Measurements from ENCODE around the gene TRIM34.
"Not testable (repeated sequence)": the region's sequence is repeated elsewhere in the genome, so short reads cannot be mapped to it uniquely, and the experiment has no call there.

TRIM34 gene, protein sequence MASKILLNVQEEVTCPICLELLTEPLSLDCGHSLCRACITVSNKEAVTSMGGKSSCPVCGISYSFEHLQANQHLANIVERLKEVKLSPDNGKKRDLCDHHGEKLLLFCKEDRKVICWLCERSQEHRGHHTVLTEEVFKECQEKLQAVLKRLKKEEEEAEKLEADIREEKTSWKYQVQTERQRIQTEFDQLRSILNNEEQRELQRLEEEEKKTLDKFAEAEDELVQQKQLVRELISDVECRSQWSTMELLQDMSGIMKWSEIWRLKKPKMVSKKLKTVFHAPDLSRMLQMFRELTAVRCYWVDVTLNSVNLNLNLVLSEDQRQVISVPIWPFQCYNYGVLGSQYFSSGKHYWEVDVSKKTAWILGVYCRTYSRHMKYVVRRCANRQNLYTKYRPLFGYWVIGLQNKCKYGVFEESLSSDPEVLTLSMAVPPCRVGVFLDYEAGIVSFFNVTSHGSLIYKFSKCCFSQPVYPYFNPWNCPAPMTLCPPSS

DNA sequence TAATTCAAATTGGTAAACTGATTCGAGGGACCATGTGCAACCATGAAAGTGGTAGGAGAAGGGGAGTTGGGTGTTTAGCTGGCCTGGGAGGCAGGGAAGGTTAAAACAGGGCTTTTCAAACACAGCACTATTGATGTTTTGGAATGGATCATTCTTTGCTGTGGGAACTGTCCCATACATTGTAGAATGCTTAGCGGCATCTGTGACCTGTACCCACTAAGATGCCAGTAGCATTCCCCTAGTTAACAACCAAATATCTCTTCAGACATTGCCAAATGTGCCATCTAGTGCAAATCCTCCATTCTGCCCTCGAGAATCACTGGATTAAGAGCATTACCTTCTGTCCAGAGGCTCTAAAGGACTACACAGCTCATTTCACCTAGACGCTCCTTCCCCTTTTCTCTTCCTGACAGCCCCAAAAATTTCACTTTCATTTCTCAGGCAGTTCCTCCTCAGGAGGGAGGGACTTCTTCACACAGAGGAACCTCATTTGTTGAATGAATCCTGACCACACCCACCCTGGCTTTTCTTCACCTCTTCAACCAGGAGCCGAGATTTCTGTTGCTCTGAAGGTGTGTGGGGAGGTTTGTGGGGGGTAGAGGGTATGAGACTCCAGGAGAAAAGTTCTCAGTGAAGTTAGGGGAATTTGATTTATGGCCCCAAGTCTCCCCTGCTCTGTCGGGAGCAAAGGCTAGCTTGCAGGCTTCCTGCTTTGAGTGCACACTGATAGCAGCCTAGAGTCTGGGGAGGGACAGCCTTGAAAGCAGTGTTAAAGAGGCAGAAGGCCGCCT is at the start of gene TRIM34:
Gene TRIM34 (plus strand): TSS at position 513 of the 791 bp plus-strand sequence. CDS start 7,331 bp downstream, outside the sequence.
- DNase-seq (ENCODE audit: low spot score) = peak; percentile 83

DNA sequence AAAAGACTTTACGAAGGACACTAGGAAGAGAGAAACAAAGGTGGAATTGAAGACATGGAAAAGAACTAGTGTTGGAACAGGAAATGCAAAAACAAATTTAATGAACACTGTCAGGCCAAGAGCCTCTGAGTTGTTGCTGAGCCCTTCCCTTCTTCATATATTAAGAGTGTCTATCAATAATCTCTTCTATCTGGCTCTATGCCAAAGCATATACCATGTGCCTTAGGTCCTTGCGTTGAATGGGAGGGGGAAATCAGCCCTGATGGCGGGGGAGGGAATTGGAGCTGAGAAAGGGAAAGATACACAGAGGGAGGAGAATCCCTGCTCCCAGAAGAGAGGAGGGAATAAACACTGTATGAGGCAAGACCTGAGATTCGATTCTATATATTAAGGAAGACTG is 49.6 kb upstream of the TRIM34 start:
- no peak for DNase-seq (ENCODE audit: low spot score)

DNA sequence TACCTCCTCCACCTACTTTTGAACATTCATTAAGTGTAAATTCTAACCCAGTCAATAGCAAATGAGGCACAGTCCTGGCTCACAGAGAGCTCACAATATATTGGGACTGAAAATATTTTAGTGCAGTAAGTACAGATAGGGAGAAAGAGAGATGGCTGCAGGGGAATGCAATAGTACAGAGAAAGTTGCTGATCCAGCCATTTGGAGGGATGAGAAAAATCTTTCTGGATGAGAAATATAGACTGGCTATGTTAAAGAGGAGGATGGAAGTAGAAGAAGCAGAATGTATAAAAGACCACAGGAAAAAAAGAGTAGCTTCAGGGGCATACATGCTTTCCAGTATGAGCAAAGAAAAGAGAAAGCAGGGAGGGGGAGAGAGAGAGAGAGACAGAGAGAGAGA is 47.7 kb upstream of the TRIM34 start:
- no peak for DNase-seq (ENCODE audit: low spot score)

DNA sequence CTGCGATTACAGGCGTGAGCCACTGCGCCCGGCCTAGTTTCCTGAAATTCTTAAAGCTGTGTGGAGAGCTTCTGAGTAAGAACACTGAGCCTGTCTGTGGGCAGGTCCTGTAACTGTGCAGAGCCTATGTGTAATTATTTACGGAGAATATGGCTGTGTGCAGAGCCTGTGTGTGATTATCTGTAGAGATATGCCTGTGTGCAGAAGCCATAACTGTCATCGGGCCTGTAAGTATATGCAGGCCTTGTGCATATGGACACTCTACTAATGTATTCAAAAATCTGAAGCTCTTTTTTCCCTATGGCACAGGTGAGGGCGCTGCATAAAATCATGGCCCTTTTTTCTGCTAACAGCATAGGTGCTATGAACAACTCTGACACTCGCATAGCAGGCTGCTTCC is 44.2 kb upstream of the TRIM34 start, which contains the start of gene OR52B6:
Gene OR52B6 (plus strand): TSS at position 301 of the 400 bp plus-strand sequence. CDS start 0 bp downstream, at position 301.
- no peak for DNase-seq (ENCODE audit: low spot score)

DNA sequence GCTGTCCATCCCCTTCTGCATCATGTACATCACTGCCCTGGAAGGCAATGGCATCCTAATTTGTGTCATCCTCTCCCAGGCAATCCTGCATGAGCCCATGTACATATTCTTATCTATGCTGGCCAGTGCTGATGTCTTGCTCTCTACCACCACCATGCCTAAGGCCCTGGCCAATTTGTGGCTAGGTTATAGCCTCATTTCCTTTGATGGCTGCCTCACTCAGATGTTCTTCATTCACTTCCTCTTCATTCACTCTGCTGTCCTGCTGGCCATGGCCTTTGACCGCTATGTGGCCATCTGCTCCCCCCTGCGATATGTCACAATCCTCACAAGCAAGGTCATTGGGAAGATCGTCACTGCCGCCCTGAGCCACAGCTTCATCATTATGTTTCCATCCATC is 43.8 kb upstream of the TRIM34 start:
- no peak for DNase-seq (ENCODE audit: low spot score)

DNA sequence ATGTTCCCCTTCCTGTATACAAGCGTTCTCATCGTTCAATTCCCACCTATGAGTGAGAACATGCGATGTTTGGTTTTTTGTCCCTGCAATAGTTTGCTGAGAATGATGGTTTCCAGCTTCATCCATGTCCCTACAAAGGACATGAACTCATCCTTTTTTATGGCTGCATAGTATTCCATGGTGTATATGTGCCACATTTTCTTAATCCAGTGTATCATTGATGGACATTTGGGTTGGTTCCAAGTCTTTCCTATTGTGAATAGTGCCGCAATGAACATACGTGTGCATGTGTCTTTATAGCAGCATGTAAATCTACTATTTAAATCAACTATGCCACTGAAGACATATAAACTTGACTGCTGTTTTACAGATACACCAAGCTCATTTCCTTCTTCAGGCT is 40.3 kb upstream of the TRIM34 start:
- DNase-seq (ENCODE audit: low spot score) = not testable (repeated sequence)

DNA sequence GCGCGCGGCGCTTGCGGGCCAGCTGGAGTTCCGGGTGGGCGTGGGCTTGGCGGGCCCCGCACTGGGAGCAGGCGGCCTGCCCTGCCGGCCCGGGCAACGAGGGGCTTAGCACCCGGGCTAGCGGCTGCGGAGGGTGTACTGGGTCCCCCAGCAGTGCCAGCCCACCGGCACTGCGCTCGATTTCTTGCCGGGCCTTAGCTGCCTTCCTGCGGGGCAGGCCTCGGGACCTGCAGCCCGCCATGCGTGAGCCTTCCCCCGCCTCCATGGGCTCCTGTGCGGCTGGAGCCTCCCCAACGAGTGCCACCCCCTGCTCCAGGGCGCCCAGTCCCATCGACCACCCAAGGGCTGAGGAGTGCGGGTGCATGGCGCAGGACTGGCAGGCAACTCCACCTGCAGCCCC is 34.9 kb upstream of the TRIM34 start:
- not testable (repeated sequence) for DNase-seq (ENCODE audit: low spot score)

DNA sequence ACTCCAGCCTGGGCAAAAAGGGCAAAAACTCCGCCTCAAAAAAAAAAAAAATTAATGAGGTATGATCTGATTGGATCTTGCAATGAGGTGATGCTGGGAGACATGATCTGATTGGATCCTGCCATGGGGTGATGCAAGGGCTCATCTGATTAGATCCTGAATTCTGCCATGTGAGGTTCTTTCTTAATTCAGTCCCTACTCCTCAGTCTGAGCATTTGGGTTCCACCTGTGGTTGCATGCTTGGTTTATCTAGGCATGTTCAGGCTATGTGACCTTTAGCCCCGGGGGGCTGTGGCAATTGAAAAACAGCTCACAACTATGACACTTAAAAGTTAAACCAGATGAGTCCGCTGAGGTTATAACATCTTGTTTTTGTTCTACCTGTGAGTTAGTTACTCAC is 33.2 kb upstream of the TRIM34 start:
- DNase-seq (ENCODE audit: low spot score) = no peak

DNA sequence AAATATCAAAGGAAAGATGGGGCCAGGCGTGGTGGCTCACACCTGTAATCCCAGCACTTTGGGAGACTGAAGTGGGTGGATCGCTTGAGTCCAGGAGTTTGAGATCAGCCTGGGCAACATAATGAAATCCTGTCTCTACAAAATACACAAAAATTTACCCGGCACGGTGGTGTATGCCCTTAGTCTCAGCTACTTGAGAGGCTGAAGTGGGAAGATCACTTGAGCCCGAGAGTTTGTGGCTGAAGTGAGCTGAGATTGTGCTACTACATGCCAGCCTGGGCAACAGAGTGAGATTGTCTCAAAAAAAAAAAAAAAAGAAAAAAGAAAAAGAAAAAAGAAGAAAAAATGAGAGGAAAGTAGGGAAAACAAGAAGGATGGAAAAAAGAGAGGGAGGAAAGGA is 32.2 kb upstream of the TRIM34 start:
- DNase-seq (ENCODE audit: low spot score) = no peak

DNA sequence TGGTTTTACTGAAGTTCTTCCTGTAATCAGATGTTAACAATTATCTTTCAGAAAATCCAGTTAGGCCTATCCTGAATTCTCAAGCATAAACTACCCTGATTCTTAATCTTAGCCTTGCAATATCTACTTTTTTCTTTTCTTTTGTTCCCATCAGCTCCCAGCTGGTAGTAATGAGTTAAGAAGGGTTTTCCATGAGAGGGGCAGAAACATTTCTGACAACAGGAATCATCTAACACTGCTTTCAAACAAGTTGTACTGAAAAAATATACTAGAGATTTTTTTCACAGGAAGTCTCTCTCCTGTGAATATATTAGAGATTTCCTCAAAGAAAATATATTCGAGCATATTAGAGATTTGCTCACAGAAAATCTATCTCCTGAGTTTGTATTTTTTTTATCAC is 31.7 kb upstream of the TRIM34 start:
- DNase-seq (ENCODE audit: low spot score) = no peak

DNA sequence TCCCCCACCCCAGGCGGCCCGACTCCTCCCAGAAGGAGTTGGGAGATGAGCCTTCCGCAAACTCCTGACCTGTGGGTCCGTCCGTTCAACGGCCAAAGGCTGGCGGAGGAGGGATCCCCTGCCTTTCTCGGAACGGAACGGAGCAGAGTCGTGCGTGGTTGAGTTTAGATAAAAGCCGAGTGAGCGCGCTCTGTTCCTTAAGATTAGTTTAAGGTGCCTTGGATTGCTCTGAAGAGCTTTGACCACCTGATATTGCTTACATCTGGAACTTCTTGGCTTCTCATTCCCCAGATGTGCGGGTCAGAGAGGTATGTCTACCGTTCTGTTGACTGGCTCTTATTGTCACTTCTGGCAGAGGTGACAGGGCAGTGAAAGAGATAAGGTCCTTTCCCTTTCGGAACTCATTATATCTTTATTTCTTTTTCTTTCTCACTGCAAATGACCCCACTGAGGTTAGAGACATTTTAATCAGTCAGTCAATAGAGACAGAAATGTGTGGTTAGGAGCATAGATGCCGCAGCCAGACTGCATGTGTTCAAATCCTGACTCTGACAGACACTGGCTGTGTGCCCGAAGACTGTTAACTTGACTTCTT is 28.1 kb upstream of the TRIM34 start, which contains the start of gene TRIM6:
Gene TRIM6 (plus strand): TSS at position 31 of the 595 bp plus-strand sequence. CDS start 261 bp downstream, at position 292.
- DNase-seq (ENCODE audit: low spot score) = no peak

DNA sequence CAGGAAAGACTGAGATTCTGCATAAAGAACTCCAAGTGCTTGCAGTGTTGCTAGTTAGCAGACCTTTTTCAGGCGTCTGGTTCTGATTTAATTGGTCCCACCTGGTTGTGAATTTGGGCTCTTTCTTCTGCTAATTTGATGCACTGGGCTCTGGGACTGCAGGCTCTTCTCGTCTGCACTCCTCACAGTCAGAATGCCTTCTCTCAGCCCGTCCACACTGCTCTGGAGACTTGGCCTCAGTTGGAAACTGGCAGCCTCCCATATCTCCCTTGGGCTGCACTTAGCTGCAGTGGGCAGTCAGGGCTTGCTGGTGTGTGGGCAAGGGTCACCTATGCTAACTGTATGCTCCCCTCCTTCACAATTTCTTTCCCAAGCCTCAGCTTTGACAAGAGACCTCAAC is 26.8 kb upstream of the TRIM34 start:
- DNase-seq (ENCODE audit: low spot score) = no peak

DNA sequence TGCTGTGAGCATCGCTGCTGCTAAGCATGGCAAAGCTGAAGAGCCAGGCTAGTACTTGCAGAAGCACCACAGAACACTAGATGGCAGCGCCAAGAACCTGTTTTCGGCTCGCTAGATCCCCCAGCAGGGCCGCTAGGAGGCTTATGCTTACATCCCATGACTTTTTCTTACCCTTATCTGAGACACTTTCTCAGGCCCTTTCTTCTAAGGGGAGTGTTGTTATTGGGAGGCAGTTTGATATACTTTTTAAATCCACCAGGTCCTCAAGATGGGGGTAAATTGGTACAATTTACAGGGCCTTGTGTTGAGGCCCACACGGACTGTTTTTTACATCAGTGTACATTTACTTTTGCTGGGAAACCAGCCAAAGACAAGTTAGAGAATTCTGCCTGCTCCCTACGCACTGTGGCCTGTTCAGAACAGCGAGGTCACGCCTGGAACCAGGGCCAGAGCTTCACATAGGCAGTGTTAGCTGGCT is 24.4 kb upstream of the TRIM34 start:
- DNase-seq (ENCODE audit: low spot score) = peak; percentile 50

DNA sequence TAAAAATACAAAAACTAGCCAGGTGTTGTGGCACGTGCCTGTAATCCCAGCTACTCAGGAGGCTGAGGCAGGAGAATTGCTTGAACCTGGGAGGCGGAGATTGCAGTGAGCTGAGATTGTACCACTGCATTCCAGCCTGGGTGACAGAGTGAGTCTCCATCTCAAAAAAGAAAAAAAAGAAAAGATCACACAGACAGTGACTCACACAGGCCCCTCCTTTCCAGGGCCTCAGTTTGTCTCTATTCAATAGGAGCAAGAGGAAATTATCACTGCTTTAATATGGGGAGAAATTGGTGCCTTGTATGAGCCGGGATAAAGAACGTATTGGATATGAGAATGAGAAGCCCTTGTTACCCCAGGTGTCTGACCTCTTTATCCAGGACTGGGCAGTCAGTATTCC is 22.0 kb upstream of the TRIM34 start:
- DNase-seq (ENCODE audit: low spot score) = not testable (repeated sequence)

DNA sequence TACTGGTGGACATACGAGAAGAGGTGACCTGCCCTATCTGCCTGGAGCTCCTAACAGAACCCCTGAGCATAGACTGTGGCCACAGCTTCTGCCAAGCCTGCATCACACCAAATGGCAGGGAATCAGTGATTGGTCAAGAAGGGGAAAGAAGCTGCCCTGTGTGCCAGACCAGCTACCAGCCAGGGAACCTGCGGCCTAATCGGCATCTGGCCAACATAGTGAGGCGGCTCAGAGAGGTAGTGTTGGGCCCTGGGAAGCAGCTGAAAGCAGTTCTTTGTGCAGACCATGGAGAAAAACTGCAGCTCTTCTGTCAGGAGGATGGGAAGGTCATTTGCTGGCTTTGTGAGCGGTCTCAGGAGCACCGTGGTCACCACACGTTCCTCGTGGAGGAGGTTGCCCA is 21.5 kb upstream of the TRIM34 start:
- no peak for DNase-seq (ENCODE audit: low spot score)

DNA sequence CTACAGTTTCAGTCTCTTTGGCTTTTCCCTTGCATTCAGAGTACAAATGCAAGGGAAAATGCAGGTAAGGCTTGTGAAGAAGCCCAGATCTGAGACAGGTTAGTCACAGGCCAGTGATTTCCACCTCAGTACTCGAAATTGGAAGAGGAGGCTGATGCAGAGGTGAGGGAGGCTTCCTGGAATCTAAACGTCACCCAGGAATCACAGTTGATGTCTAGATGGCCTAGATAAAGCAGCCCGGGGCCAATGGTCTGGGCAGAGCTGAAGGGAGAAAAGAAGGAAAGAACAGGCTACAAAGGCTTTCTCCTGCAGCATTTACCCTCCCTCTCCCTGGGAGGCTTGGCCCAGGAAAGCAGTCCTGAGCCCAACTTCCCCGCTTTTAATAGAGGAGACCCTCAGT is 19.9 kb upstream of the TRIM34 start:
- DNase-seq (ENCODE audit: low spot score) = no peak

DNA sequence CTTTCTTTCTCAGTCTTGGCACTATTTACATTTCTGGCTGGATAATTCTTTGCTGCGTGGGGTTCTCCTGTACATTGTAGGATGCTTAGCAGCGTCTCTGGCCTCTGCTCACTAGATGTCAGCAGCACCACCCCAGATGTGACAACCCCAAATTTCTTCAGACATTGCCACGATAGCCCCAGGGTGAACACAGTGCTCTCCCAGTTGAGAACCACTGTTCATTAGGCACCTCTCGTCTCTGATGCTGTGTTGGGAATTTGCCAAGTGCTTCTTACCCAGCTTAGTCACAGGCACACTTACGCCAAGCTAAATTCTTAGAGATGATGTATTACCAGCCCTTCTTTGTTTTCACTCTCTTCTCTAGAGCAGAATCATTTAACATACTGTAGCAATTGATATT is 19.0 kb upstream of the TRIM34 start:
- no peak for DNase-seq (ENCODE audit: low spot score)

DNA sequence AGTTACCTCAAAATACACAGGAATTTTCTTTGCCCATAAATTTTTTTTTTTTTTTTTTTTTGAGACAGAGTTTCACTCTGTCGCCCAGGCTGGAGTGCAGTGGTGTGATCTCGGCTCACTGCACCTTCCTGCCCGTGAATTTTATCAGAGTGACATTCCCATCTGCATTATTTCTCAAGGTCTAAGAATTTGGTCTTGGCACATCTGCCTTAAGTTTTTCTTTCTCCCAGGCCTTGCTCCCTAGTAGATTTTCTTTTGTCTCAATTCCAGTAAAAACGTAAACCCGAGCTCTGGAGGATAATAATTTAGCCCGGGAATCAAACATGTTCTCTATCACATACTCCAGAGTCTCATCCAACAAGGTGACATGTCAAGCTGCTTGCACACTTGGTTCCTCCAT is 16.0 kb upstream of the TRIM34 start:
- DNase-seq (ENCODE audit: low spot score) = no peak

DNA sequence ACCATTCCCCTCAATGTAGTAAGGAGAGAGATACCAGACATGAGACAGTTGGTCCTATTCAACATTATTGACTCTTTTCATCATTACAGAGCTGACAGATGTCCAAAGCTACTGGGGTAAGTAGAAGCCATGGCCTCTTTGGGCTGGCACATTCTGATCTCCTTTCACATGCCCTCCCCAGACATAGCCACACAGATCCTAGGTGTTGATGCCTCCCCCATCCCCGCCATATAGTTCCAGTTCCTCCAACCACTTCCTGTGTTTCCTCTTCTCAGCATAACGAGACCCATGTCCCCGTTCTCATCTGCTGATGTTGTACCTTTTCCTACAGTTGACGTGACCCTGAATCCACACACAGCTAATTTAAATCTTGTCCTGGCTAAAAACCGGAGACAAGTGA is 14.4 kb upstream of the TRIM34 start:
- no peak for DNase-seq (ENCODE audit: low spot score)

DNA sequence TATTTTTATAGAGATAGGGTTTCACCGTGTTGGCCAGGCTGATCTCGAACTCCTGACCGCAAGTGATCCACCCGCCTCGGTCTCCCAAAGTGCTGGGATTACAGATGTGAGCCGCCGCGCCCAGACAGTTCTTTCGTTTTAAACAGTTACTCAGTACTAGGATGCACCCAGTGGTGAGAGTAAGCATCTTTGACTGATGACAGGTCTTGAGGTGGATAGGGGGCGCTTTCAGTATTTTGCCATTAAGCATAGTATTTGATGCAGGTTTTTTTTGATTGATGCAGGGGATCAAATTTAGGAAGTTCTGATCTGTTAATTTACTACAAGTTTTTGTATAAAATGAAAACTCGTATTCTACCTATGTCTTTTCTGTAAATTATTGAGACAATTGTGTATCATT is 13.2 kb upstream of the TRIM34 start:
- no peak for DNase-seq (ENCODE audit: low spot score)

DNA sequence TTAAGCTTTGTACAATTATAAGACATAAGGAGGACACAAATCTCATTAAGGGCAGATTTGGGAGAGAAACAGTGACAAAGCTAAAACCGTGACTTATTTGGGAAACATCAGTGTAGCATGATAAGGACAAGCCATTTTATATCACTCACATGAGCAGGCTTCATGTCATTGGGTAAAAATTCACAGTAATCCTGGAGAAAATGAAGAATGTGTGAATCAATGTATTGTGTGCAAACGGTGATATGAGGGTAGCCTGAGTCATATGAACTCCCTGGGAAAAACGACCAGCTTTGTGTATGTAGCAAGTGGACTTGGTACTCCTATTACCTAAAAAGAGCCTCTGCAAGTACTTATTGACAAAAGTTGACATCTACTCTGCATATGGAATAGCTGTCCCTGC is 6.0 kb upstream of the TRIM34 start:
- DNase-seq (ENCODE audit: low spot score) = no peak

All from pons (tissue), 1 donor.